ENCODE results near the gene ZNF500.

Gene ZNF500

GRCh38 chr16:4704913-4705312 is 62.0 kb downstream of the ZNF500 start:
- no peak for TF ChIP-seq CTCF (IDR thresholded peaks at IDR 0.05)
- Histone ChIP-seq H3K27ac (no peak overlapping the region), H3K27me3 (no peaks in the 10 kb centered on the region), H3K4me3 (ENCODE audit: low read depth in 1 of 2, low read length in 1 of 2) (no peak overlapping the region), H3K36me3 (peaks cover 15% of the 10 kb centered on the region), H3K9me3 (no peaks in the 10 kb centered on the region), H3K4me1 (ENCODE audit: control insufficient read depth in 1 of 2, insufficient read depth in 1 of 2, low read depth in 1 of 2, low read length in 1 of 2) (no peaks in the 10 kb centered on the region)

- H3K9me3 ChIP-seq = no peaks in the 10 kb centered on the region
- no peak for TF ChIP-seq CTCF (IDR thresholded peaks at IDR 0.05)
- no peaks in the 10 kb centered on the region for H3K27me3 ChIP-seq
- H3K36me3 ChIP-seq = peaks cover 15% of the 10 kb centered on the region
- no peak overlapping the region for H3K4me3 ChIP-seq (ENCODE audit: low read depth in 1 of 2, low read length in 1 of 2)
- no peak overlapping the region for H3K27ac ChIP-seq
- no peaks in the 10 kb centered on the region for H3K4me1 ChIP-seq (ENCODE audit: control insufficient read depth in 1 of 2, insufficient read depth in 1 of 2, low read depth in 1 of 2, low read length in 1 of 2)
Observed at GRCh38 chr16:4704491-4704890, 62.5 kb downstream of the ZNF500 start.

- Histone ChIP-seq H3K27me3 (no peaks in the 10 kb centered on the region), H3K4me1 (ENCODE audit: control insufficient read depth in 1 of 2, insufficient read depth in 1 of 2, low read depth in 1 of 2, low read length in 1 of 2) (no peaks in the 10 kb centered on the region), H3K9me3 (no peaks in the 10 kb centered on the region), H3K36me3 (peaks cover 21% of the 10 kb centered on the region), H3K27ac (no peak overlapping the region), H3K4me3 (ENCODE audit: low read depth in 1 of 2, low read length in 1 of 2) (no peak overlapping the region)
- no peak for TF ChIP-seq CTCF (IDR thresholded peaks at IDR 0.05)
Observed at GRCh38 chr16:4703906-4704305, 63.1 kb downstream of the ZNF500 start.

- Histone ChIP-seq H3K4me3 (ENCODE audit: low read depth in 1 of 2, low read length in 1 of 2) (no peak overlapping the region), H3K27ac (no peak overlapping the region), H3K9me3 (no peaks in the 10 kb centered on the region), H3K4me1 (ENCODE audit: control insufficient read depth in 1 of 2, insufficient read depth in 1 of 2, low read depth in 1 of 2, low read length in 1 of 2) (peaks cover 0 to 4% of the 10 kb centered on the region in 2 experiments), H3K27me3 (no peaks in the 10 kb centered on the region), H3K36me3 (peaks cover 34% of the 10 kb centered on the region)
- no peak for TF ChIP-seq CTCF (IDR thresholded peaks at IDR 0.05)
Observed at GRCh38 chr16:4702466-4702808, 64.5 kb downstream of the ZNF500 start.

GRCh38 chr16:4701791-4702465 is 65.0 kb downstream of the ZNF500 start:
- peaks cover 39% of the 10 kb centered on the region for H3K36me3 ChIP-seq
- H3K9me3 ChIP-seq = no peaks in the 10 kb centered on the region
- H3K27ac ChIP-seq = no peak overlapping the region
- H3K4me3 ChIP-seq (ENCODE audit: low read depth in 1 of 2, low read length in 1 of 2) = no peak overlapping the region
- TF ChIP-seq CTCF (IDR thresholded peaks at IDR 0.05) = no peak
- H3K4me1 ChIP-seq (ENCODE audit: control insufficient read depth in 1 of 2, insufficient read depth in 1 of 2, low read depth in 1 of 2, low read length in 1 of 2) = peaks cover 0 to 4% of the 10 kb centered on the region in 2 experiments
- no peaks in the 10 kb centered on the region for H3K27me3 ChIP-seq

Data from neutrophil (primary cell).